Astrocyte of the spinal cord (primary cell): Measurements from ENCODE around the gene EPC1.

Source experiments
- DNase-seq: peaks from one replicate; pipeline ENCODE4 v3.0.0; 2011; ENCODE audit warnings: low read depth, low spot score
- H3K4me3 ChIP-seq: 2 replicates; pipeline ENCODE4 v1.5.1; 2011; ENCODE audit warnings: low read depth, mild to moderate bottlenecking, low read length, moderate library complexity
- CTCF ChIP-seq: IDR thresholded peaks from 2 replicates; pipeline ENCODE4 v1.5.1; 2012; ENCODE audit warnings: low read depth, mild to moderate bottlenecking, low read length, inconsistent platforms
- in situ Hi-C: cut with HindIII; loops from 2 replicates; pipeline ENCODE4 v1.10.0; 2017; ENCODE audit warnings: low sequenced_read_pairs

EPC1 gene

GRCh38 chr10:32384171-32384570, 37.2 kb upstream of the EPC1 start:
- no peak overlapping the region for H3K4me3 ChIP-seq
- DNase-seq = no peak
- in situ Hi-C loops = no loop called here
- TF ChIP-seq CTCF = no peak

GRCh38 chr10:32381165-32381564, 34.2 kb upstream of the EPC1 start:
- no peak for TF ChIP-seq CTCF
- no peak for DNase-seq
- no peak overlapping the region for H3K4me3 ChIP-seq
- in situ Hi-C loops = no loop called here

- no peak overlapping the region for H3K4me3 ChIP-seq
- no peak for TF ChIP-seq CTCF
- DNase-seq = no peak
- in situ Hi-C loops = no loop called here
Measured at GRCh38 chr10:32379950-32380551, 33.1 kb upstream of the EPC1 start.

- DNase-seq = peak; percentile 79
- in situ Hi-C loops = no loop called here
- no peak for TF ChIP-seq CTCF
- peak overlapping the region; percentile 81 for H3K4me3 ChIP-seq
Measured at GRCh38 chr10:32379318-32379949, 32.5 kb upstream of the EPC1 start.

- in situ Hi-C loops = no loop called here
- peak overlapping the region; percentile 81 for H3K4me3 ChIP-seq
- TF ChIP-seq CTCF = no peak
- peak; percentile 88 for DNase-seq
Measured at GRCh38 chr10:32378363-32379317, 31.7 kb upstream of the EPC1 start.

- peak overlapping the region; percentile 81 for H3K4me3 ChIP-seq
- peak; percentile 72 for DNase-seq
- in situ Hi-C loops = no loop called here
- peak; percentile 45 for TF ChIP-seq CTCF
Measured at GRCh38 chr10:32377458-32378259, 30.7 kb upstream of the EPC1 start.
